ENCODE data around the gene JPH2. TPM values are rescaled to one million over a fixed set of nuclear protein-coding genes. Genes with fewer than 3 reads are reported as not detected.

JPH2 gene
- total RNA-seq, 2 donors from 2014 or later: 29.1 to 31.1 TPM

GRCh38 chr20:44120676-44121425 lies 66.1 kb downstream of the JPH2 start:
- no peaks in the 10 kb centered on the region for H3K36me3 ChIP-seq
- WGBS: 44% methylated on average over 9 of the region's 9 CpGs
- no peak overlapping the region for H3K4me3 ChIP-seq
- H3K9me3 ChIP-seq: no peaks in the 10 kb centered on the region
- intact Hi-C loops (cut with DNase I): no loop called here
- no peaks in the 10 kb centered on the region for H3K4me1 ChIP-seq (replicated peaks)
- no peak for DNase-seq (ENCODE audit: low spot score)
- TF ChIP-seq CTCF (IDR thresholded peaks at IDR 0.05) (no peak), POLR2A (IDR thresholded peaks at IDR 0.05) (no peak)
- no peak overlapping the region for H3K27ac ChIP-seq
- no peaks in the 10 kb centered on the region for H3K27me3 ChIP-seq (replicated peaks; ENCODE audit: insufficient read depth)

- H3K4me3 ChIP-seq: no peak overlapping the region
- no peak overlapping the region for H3K27ac ChIP-seq
- 85% methylated on average over 9 of the region's 9 CpGs for WGBS
- no peaks in the 10 kb centered on the region for H3K4me1 ChIP-seq (replicated peaks)
- no peak for DNase-seq (ENCODE audit: low spot score)
- H3K9me3 ChIP-seq: no peaks in the 10 kb centered on the region
- no peaks in the 10 kb centered on the region for H3K27me3 ChIP-seq (replicated peaks; ENCODE audit: insufficient read depth)
- no peaks in the 10 kb centered on the region for H3K36me3 ChIP-seq
- intact Hi-C loops (cut with DNase I): loop anchor here (10.0 kb wide), 1 partner anchor 664 kb away; the partner anchor contains the start of gene SRSF6
- no peak for TF ChIP-seq POLR2AphosphoS5 (IDR thresholded peaks at IDR 0.05)
- TF ChIP-seq POLR2A (IDR thresholded peaks at IDR 0.05): no peak
- TF ChIP-seq CTCF (IDR thresholded peaks at IDR 0.05): no peak
Observed at GRCh38 chr20:44118185-44119033, 68.6 kb downstream of the JPH2 start.

GRCh38 chr20:44117296-44118184 lies 69.4 kb downstream of the JPH2 start:
- Histone ChIP-seq H3K27me3 (replicated peaks; ENCODE audit: insufficient read depth) (no peaks in the 10 kb centered on the region), H3K27ac (no peak overlapping the region), H3K36me3 (no peaks in the 10 kb centered on the region), H3K4me3 (no peak overlapping the region), H3K4me1 (replicated peaks) (no peaks in the 10 kb centered on the region), H3K9me3 (no peaks in the 10 kb centered on the region)
- no peak for DNase-seq (ENCODE audit: low spot score)
- WGBS: 86% methylated on average over 8 of the region's 8 CpGs
- intact Hi-C loops (cut with DNase I): loop anchor here (2.0 to 10.0 kb wide), 2 partner anchors 69 to 663 kb away; partner anchors contain the start of genes JPH2 and SRSF6
- TF ChIP-seq POLR2AphosphoS5 (IDR thresholded peaks at IDR 0.05) (no peak), CTCF (IDR thresholded peaks at IDR 0.05) (no peak), POLR2A (IDR thresholded peaks at IDR 0.05) (no peak)

- 42% methylated on average over 32 of the region's 76 CpGs for WGBS
- no peaks in the 10 kb centered on the region for H3K36me3 ChIP-seq
- H3K27me3 ChIP-seq (replicated peaks; ENCODE audit: insufficient read depth): no peaks in the 10 kb centered on the region
- no peak overlapping the region for H3K4me3 ChIP-seq
- intact Hi-C loops (cut with DNase I): loop anchor here (2.0 to 10.0 kb wide), 2 partner anchors 71 to 661 kb away; partner anchors contain the start of genes JPH2 and SRSF6
- H3K4me1 ChIP-seq (replicated peaks): no peaks in the 10 kb centered on the region
- H3K9me3 ChIP-seq: no peaks in the 10 kb centered on the region
- no peak for TF ChIP-seq POLR2AphosphoS5 (IDR thresholded peaks at IDR 0.05)
- no peak for TF ChIP-seq POLR2A (IDR thresholded peaks at IDR 0.05)
- TF ChIP-seq CTCF (IDR thresholded peaks at IDR 0.05): no peak
- DNase-seq (ENCODE audit: low spot score): no peak
- H3K27ac ChIP-seq: no peak overlapping the region
Observed at GRCh38 chr20:44115762-44116644, 71.0 kb downstream of the JPH2 start.
